Testis (tissue), 3 donors: ENCODE measurements around the gene TRIM69. TPM values are rescaled to one million over a fixed set of nuclear protein-coding genes. Genes with fewer than 3 reads are reported as not detected.
"Not testable (repeated sequence)": the region's sequence is repeated elsewhere in the genome, so short reads cannot be mapped to it uniquely, and the experiment has no call there.

Experiments used
- DNase-seq: peaks from one replicate; pipeline ENCODE4 v3.0.0-alpha.2; 2019
- H3K27ac ChIP-seq, 2 donors: fragments of 200-600 bp; sonication (generic); one replicate each; pipeline ENCODE4 v1.5.1; 2019
- H3K27me3 ChIP-seq: fragments of 200-600 bp; sonication (generic); one replicate; pipeline ENCODE4 v1.5.1; 2019
- H3K36me3 ChIP-seq: fragments of 200-600 bp; sonication (generic); one replicate; pipeline ENCODE4 v1.5.1; 2017; ENCODE audit warnings: low read depth; ENCODE audit errors: missing control alignments
- H3K4me1 ChIP-seq: fragments of 200-600 bp; sonication (generic); one replicate; pipeline ENCODE4 v1.5.1; 2019
- H3K4me3 ChIP-seq, 2 donors: fragments of 200-600 bp; sonication (generic); one replicate each; pipeline ENCODE4 v1.5.1; 2017 to 2019
- H3K9me3 ChIP-seq: fragments of 200-600 bp; sonication (generic); one replicate; pipeline ENCODE4 v1.5.1; 2017
- POLR2A ChIP-seq: fragments of 450-650 bp; IDR thresholded peaks from one replicate; pipeline ENCODE4 v1.6.1; 2017; ENCODE audit warnings: antibody characterized with exemption, mild to moderate bottlenecking, moderate library complexity
- WGBS, 2 donors: methylation state at CpG; one replicate each; pipeline ENCODE4 v1.1.5; 2018; 5-methylcytosine and 5-hydroxymethylcytosine counted together
- intact Hi-C: fragments of 100-400 bp; cut with DNase I; formaldehyde crosslinking; loops from one replicate; pipeline ENCODE4 v1.15.1; 2023; ENCODE audit warnings: low total_unique reads
- polyA plus RNA-seq: library from polyadenylated mRNA; stranded (reverse); fragments of 350-450 nt; fragmentation: Illumina TruSeq; extraction: RNeasy Lipid Tissue Mini Kit (QIAGEN cat#74804); gene quantifications from one replicate; pipeline ENCODE4 v1.2.3, GENCODE V29; 2014; ENCODE audit warnings: low read depth, low replicate concordance; ENCODE audit not compliant: insufficient read depth
- total RNA-seq, 2 donors: library from RNA; depleted of rRNA; stranded (reverse); fragments of >200 nt; gene quantifications; one replicate each; pipeline ENCODE4 v1.2.3, GENCODE V29; 2016
- TF ChIP-seq, protein P1 (sequence below), 3 experiments: fragments of 450-650 bp in 2 of 3; fragments of 200-600 bp in 1 of 3; sonication (generic) in 1 of 3; IDR thresholded peaks; one replicate each; pipeline ENCODE4 v1.5.1; 2016 to 2019; ENCODE audit warnings: antibody characterized with exemption in 3 of 3, mild to moderate bottlenecking in 2 of 3, moderate library complexity in 1 of 3

Gene TRIM69
- total and polyA plus RNA-seq, 3 donors from 2014 or later = 19.1 to 120 (median 23.5) TPM

DNA sequence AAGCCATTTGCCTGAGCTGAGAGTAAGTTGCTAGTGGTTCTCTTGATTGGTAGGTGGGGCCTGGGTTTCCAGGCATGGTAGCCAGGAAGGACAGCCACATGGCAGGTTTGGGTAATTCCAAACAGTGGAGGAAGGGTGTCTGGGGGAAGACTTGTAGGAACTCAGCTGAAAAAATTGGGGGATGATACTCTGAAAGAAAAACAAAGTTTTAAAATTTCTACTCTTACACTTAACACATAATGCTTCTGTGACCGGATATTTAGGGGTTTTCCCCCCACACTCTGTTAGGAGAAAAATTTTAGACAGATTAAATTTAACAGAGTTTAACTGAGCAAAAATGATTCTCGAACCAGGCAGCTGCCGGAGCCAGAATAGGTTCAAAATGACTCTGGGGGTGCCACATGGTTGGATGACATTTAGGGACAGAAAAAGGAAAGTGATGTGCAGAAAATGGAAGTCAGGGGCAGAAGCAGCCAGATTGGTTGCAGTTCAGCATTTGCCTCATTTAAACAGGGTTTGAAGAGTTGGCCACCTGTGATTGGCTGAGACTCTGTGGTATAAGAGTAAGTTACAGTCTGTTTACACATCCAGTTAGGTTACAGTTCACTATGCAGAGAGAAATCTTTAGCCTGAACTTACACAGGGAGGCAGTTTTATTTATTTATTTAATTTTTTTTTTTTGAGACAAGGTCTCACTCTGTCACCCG lies 16.9 kb upstream of the TRIM69 start:
- no peaks in the 10 kb centered on the region for H3K9me3 ChIP-seq
- H3K36me3 ChIP-seq = no peaks in the 10 kb centered on the region
- intact Hi-C loops = no loop called here
- WGBS, 2 donors = 86 to 88% methylated on average over 4 of the region's 4 CpGs
- no peaks in the 10 kb centered on the region for H3K4me1 ChIP-seq
- H3K4me3 ChIP-seq = no peak overlapping the region
- TF ChIP-seq, protein P1, sequence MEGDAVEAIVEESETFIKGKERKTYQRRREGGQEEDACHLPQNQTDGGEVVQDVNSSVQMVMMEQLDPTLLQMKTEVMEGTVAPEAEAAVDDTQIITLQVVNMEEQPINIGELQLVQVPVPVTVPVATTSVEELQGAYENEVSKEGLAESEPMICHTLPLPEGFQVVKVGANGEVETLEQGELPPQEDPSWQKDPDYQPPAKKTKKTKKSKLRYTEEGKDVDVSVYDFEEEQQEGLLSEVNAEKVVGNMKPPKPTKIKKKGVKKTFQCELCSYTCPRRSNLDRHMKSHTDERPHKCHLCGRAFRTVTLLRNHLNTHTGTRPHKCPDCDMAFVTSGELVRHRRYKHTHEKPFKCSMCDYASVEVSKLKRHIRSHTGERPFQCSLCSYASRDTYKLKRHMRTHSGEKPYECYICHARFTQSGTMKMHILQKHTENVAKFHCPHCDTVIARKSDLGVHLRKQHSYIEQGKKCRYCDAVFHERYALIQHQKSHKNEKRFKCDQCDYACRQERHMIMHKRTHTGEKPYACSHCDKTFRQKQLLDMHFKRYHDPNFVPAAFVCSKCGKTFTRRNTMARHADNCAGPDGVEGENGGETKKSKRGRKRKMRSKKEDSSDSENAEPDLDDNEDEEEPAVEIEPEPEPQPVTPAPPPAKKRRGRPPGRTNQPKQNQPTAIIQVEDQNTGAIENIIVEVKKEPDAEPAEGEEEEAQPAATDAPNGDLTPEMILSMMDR (IDR thresholded peaks at IDR 0.05) = no peak
- TF ChIP-seq POLR2A = no peak
- no peak overlapping the region for H3K27ac ChIP-seq
- H3K27me3 ChIP-seq = no peaks in the 10 kb centered on the region
- no peak for DNase-seq

DNA sequence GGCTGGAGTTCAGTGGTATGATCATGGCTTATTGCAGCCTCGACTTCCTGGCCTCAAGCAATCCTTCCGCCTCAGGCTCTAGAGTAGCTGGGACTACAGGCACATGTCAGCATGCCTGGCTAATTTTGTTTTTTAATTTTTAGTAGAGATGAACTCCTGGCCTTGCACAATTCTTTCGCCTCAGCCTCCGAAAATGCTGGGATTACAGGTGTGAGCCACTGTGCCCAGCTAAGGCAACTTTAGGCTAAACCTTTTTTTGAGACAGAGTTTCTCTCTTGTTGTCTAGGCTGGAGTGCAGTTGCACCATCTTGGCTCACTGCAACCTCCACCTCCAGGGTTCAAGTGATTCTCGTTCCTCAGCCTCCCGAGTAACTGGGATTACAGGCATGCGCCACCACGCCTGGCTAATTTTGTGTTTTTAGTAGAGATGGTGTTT lies 16.3 kb upstream of the TRIM69 start:
- H3K4me1 ChIP-seq, H3K9me3 ChIP-seq, H3K36me3 ChIP-seq, DNase-seq, H3K4me3 ChIP-seq, H3K27ac ChIP-seq, H3K27me3 ChIP-seq, intact Hi-C loops: not testable (repeated sequence)
- 94 to 95% methylated on average over 8 of the region's 8 CpGs for WGBS, 2 donors

DNA sequence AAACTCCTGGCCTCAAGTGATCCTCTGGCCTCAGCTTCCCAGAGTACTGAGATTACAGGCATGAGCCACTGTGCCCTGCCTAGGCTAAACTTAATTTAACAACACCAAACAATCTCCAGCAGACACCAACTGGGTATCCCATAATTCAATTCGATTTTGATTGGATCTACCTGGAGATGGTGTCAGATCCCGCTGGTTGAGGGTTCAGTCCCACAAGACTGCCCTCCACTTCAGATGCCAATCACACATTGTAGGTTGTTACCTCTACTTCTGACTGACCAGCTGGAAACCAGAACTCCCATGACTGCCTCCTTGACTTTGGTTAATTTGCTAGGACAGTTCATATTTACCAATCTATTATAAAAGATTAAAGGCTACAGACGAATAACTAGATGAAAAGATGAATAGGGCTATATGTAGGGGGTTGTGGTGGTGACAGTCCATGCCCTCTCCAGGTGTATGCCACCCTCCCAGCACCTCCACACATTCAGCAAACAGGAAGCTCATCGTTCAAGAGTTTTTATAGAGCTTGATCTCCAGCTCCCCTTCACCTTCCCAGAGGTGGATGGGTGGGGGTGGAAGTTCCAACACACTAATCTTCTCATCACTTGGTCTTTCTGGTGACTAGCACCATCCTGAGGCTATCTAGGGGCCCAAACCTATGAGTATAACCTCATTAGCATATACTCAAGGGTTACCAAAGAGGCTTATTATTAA lies 15.7 kb upstream of the TRIM69 start:
- H3K4me1 ChIP-seq = no peaks in the 10 kb centered on the region
- no peaks in the 10 kb centered on the region for H3K9me3 ChIP-seq
- no peak for DNase-seq
- no peak for TF ChIP-seq POLR2A
- intact Hi-C loops = no loop called here
- no peak overlapping the region for H3K27ac ChIP-seq
- WGBS, 2 donors = 84 to 87% methylated on average over 4 of the region's 4 CpGs
- H3K36me3 ChIP-seq = no peaks in the 10 kb centered on the region
- no peak overlapping the region for H3K4me3 ChIP-seq
- no peaks in the 10 kb centered on the region for H3K27me3 ChIP-seq

DNA sequence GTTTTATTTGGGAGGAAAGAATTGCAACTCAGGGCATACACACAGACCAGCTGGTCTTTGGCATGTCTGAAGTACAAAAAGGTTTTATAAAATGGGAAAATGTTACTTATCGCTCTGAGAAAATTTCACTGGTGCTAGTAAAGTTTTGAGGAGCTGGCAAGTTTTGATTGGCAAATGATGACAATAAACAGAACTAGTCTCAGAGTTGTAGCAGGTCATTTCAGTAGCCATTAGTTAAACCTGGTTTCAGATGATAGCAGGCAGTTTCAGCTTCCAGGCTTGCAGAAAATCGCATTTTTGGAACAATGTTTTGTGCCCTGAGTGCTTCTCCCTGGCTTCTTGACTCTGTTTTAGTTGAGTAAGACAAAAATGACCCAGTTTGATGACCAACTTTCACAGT lies 14.3 kb upstream of the TRIM69 start:
- DNase-seq = no peak

DNA sequence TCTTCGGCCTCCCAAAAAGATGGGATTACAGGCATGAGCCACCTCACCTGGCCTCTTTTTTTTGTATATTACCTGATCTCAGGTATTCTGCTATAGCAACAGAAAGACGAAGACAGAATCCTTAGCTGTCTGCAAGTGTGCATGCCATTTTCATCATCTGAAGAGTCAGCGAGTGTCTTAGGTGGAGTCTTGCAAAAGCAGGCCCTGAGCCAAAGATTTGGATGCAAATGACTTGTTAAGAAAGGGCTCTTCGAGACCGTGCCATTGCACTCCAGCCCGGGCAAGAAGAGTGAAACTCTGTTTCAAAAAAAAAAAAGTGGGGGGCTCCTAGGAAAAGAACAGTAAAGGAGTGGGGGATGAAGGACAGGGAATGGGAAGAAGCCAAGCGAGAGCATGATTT lies 10.2 kb upstream of the TRIM69 start:
- Histone ChIP-seq H3K4me3 (no peak overlapping the region), H3K4me1 (peaks cover 4% of the 10 kb centered on the region)
- WGBS, 2 donors = 70 to 79% methylated on average over 7 of the region's 7 CpGs

More for the DNA sequence above, 14.3 kb upstream of the TRIM69 start:
- no peaks in the 10 kb centered on the region for H3K36me3 ChIP-seq
- no peaks in the 10 kb centered on the region for H3K9me3 ChIP-seq
- no peak overlapping the region for H3K27ac ChIP-seq
- H3K27me3 ChIP-seq = no peaks in the 10 kb centered on the region
- no peak for TF ChIP-seq POLR2A
- TF ChIP-seq, protein P1 (IDR thresholded peaks at IDR 0.05) = no peak
- 91 to 100% methylated on average over 2 of the region's 2 CpGs for WGBS, 2 donors
- intact Hi-C loops = no loop called here
- no peaks in the 10 kb centered on the region for H3K4me1 ChIP-seq
- no peak overlapping the region for H3K4me3 ChIP-seq

More for the DNA sequence above, 10.2 kb upstream of the TRIM69 start:
- H3K27ac ChIP-seq = peak overlapping the region in 1 of 2 donors; percentile 99
- no peaks in the 10 kb centered on the region for H3K36me3 ChIP-seq
- no peak for DNase-seq
- no peaks in the 10 kb centered on the region for H3K9me3 ChIP-seq
- H3K27me3 ChIP-seq = no peaks in the 10 kb centered on the region
- intact Hi-C loops = no loop called here
- TF ChIP-seq, protein P1 (IDR thresholded peaks at IDR 0.05) = no peak
- TF ChIP-seq POLR2A = no peak
